Measurements from ENCODE around the gene CNGB1. TPM values are rescaled to one million over a fixed set of nuclear protein-coding genes. Genes with fewer than 3 reads are reported as not detected.

Gene CNGB1
- total RNA-seq, 4 donors from 2014 or later: not detected

DNA sequence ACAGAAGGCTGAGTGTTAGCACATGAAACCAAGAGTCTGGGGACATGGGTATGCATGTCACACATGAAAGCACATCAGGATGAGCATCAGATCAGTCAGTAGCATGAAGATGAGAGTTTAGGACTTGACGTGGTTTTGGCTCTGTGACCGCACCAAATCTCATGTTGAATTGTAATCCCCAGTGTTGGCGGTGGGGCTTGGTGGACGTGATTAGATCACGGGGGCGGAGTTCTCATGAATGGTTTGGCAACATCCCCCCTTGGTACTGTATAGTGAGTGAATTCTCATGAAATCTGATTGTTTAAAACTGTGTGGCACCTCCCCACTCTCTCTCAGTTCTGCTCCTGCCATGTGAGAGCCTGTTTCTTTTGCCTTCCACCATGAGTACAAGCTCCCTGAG, 46.4 kb downstream of the CNGB1 start:
- TF ChIP-seq, protein P1, sequence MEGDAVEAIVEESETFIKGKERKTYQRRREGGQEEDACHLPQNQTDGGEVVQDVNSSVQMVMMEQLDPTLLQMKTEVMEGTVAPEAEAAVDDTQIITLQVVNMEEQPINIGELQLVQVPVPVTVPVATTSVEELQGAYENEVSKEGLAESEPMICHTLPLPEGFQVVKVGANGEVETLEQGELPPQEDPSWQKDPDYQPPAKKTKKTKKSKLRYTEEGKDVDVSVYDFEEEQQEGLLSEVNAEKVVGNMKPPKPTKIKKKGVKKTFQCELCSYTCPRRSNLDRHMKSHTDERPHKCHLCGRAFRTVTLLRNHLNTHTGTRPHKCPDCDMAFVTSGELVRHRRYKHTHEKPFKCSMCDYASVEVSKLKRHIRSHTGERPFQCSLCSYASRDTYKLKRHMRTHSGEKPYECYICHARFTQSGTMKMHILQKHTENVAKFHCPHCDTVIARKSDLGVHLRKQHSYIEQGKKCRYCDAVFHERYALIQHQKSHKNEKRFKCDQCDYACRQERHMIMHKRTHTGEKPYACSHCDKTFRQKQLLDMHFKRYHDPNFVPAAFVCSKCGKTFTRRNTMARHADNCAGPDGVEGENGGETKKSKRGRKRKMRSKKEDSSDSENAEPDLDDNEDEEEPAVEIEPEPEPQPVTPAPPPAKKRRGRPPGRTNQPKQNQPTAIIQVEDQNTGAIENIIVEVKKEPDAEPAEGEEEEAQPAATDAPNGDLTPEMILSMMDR (IDR thresholded peaks at IDR 0.05; ENCODE audit: low read depth): no peak

DNA sequence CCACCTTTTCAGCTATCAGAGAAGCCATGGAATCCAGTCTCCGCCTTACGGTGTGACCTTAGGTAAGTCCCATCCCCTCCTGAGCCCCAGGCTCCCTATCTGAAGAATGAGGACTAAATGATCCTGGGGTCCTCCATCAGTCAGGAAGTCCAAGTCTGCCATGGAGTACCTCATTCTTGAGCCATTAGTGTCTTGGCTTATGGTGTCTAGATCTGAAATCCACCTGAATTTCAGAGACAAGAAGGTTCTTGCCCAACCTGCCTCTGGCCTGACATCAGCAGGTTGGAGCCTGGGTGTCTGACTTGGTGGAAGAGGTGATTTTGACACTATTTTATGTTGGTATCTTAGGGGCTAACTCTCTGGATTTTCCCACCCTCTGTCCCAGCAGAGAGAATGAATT, 47.1 kb downstream of the CNGB1 start:
- TF ChIP-seq, protein P1 (IDR thresholded peaks at IDR 0.05; ENCODE audit: low read depth): no peak

DNA sequence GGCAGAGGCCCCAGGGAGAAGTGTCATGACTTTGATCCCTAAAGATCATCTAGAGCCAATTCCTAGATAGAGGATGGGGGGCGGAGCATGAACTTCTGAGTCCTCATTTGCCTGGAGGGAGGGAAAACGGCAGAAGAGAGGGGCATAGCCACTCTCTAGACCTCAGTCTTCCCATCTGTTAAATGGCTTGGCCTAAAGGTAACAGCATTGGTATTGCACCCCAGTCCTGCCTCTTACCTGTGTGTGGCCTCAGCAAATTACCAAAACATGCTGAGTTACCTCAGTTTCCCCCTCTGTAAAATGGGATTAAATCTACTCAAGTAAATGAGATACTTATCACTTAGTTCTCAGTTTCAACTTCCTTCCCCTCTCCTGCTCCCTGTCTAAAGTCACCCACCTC, 47.5 kb downstream of the CNGB1 start:
- TF ChIP-seq, protein P1 (IDR thresholded peaks at IDR 0.05; ENCODE audit: low read depth): no peak

DNA sequence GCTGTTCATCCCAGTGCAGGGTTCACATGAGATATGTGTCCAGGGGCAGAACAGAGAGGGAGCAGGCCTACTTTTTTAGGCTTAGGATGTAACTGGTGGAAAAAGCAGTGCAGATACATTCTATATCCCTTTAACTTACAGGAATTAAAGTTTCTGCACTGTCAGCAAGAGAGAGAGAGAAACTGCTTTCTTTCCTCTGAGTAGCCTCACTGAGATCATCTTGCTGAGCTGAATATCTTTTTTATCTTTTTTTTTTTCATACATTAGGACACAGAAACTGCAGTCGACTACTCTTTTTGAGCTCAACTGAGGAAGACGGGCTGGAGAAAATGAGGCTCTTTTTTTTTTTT, 50.1 kb downstream of the CNGB1 start:
- TF ChIP-seq, protein P1 (IDR thresholded peaks at IDR 0.05; ENCODE audit: low read depth): no peak

DNA sequence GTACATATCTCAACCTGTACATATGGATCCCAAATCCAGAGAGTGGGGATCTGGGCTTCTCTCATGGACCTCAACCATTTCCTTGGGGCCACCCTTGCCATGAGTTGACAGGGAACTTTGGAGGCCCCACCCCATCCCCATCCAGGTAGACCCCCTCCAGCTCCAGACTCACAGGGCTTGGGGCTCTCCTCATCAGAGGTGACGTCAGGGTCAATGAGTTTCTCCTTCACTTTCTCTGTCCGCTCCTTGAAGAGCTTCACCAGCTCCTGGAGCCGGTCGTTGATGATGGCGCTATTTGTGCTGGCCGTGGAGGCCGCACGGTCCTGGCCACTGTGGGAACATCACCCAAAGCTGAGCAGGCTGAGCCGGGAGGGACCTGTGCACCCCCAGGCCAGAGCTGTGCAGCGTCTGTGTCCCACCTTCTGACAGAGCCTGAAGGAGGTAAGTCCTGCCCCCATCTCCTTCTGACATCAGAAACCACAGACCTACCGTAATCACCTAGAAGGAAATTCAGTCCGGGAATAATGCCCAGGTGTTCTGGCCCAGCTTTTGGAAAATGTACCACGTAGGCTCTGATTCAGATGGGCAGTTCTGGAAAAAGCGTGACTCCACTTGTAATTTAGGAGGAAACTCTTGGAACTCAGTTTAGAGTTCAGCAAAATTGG, 50.6 kb downstream of the CNGB1 start:
- TF ChIP-seq, protein P1 (IDR thresholded peaks at IDR 0.05; ENCODE audit: low read depth): no peak

DNA sequence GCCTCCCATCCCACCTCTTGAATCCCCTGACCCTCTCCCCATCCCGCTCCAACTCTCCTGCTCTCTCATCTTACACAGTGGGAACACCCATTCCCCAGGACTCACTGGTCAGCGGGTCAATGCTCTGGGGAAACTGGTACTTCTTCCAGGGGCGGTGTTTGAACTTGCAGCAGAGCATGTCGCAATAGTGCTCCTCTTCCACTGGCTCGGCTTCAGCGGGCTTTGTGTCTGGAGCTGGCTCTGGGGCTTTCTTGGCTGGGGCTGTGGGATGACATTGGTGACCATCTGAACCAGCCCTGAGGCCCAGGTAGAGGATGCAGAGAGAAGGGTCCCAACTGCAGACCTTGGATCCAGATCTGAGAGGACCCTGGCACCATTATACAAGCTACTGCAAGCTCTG, 51.9 kb downstream of the CNGB1 start:
- TF ChIP-seq, protein P1 (IDR thresholded peaks at IDR 0.05; ENCODE audit: low read depth): no peak

DNA sequence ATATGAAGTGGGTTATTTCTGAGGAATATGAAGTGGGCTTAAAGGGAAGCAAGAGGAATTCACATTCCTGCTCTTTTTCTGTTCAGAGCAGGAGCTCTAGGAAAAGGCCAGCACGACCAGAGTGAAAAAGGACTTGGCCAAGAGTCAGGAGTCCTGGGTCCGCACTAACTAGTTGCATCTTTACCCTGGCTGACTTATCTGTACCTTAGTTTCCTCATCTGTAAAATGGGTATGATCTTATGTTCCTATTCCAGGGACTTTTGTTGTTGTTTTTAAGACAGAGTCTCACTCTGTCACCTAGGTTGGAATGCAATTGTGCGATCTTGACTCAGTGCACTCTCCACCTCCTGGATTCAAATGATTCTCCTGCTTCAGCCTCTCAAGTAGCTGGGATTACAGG, 52.5 kb downstream of the CNGB1 start:
- TF ChIP-seq, protein P1 (IDR thresholded peaks at IDR 0.05; ENCODE audit: low read depth): no peak
